ENCODE measurements around the gene EYS.

DNA sequence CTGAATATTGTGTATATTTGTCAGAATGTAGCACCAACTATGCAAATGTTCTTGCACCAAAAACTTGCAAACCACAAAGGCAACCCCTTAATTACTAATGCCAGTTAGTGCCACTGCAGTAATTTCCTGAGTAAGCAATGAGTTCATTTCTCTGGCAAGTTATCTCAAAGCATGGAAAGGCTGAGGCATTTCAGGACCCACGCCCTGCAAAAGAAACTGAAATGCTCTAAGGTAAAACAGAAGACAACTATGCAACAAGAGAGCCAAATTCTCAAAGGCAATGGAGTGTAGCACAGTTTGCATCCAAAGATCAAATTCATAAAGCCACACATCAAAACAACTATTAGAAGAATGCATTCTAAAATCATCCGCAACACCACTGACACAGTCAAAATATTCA is 994.4 kb downstream of the EYS start:
- no peak for TF ChIP-seq POLR2AphosphoS5 (IDR thresholded peaks at IDR 0.05; ENCODE audit: borderline replicate concordance, low read depth, low read length)
- TF ChIP-seq EZH2 (IDR thresholded peaks at IDR 0.05), result no peak

Data from SK-N-MC (cell line).